HG03378 (cell line): Measurements from ENCODE around the gene CYB5R4.

Experiments
- ATAC-seq: cut with Tn5 transposase; IDR thresholded peaks from one replicate; pipeline ENCODE4 v1.9.1; 2021; ENCODE audit warnings: mild to moderate bottlenecking, moderate library complexity; ENCODE audit not compliant: unreplicated experiment

Gene CYB5R4

GRCh38 chr6:83976037-83976755 lies 116.7 kb downstream of the CYB5R4 start:
- no peak for ATAC-seq

- no peak for ATAC-seq
These were observed 117.4 kb downstream of the CYB5R4 start for GRCh38 chr6:83976871-83977270.

- no peak for ATAC-seq
These were observed 118.8 kb downstream of the CYB5R4 start for GRCh38 chr6:83978324-83978734.

GRCh38 chr6:83978997-83979396 lies 119.5 kb downstream of the CYB5R4 start:
- no peak for ATAC-seq

GRCh38 chr6:83984411-83984810 lies 124.9 kb downstream of the CYB5R4 start:
- ATAC-seq, result no peak

- ATAC-seq, result no peak
These were observed 125.8 kb downstream of the CYB5R4 start for GRCh38 chr6:83985308-83985713.

GRCh38 chr6:83985715-83986114 lies 126.2 kb downstream of the CYB5R4 start:
- no peak for ATAC-seq

- no peak for ATAC-seq
These were observed 138.6 kb downstream of the CYB5R4 start for GRCh38 chr6:83998021-83998584.

GRCh38 chr6:84001119-84001518 lies 141.6 kb downstream of the CYB5R4 start:
- no peak for ATAC-seq

GRCh38 chr6:84002226-84002625 lies 142.7 kb downstream of the CYB5R4 start:
- ATAC-seq, result no peak

- ATAC-seq, result no peak
These were observed 143.6 kb downstream of the CYB5R4 start for GRCh38 chr6:84003131-84003530.

GRCh38 chr6:84003654-84004053 lies 144.2 kb downstream of the CYB5R4 start:
- no peak for ATAC-seq

GRCh38 chr6:84007871-84008270 lies 148.4 kb downstream of the CYB5R4 start:
- no peak for ATAC-seq

GRCh38 chr6:84013354-84013753 lies 153.9 kb downstream of the CYB5R4 start:
- no peak for ATAC-seq

- no peak for ATAC-seq
These were observed 154.4 kb downstream of the CYB5R4 start for GRCh38 chr6:84013931-84014330.

- ATAC-seq, result no peak
These were observed 156.5 kb downstream of the CYB5R4 start for GRCh38 chr6:84016029-84016428.
